ENCODE data around the gene HTD2. TPM values are rescaled to one million over a fixed set of nuclear protein-coding genes. Genes with fewer than 3 reads are reported as not detected.

HTD2 gene
- polyA plus RNA-seq, 3 donors = 1.2 to 7.8 (median 3.2) TPM

DNA sequence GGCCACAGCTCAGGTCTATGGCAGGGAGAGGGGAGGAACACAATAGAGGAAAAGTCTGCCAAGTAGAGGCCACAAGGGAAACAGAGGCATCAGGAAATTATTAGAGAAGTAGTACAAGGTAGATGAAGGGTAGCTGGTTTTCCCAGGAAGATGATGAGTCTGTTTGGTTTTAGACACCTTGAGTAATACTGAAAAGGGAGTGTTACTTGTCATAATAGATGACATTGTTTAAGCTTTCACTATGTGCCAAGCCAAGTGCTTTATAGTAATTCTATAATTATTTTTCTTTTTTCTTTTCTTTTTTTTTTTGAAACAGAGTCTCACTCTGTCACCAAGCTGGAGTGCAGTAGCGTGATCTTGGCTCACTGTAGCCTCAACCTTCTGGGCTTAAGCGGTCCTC is 40.0 kb downstream of the HTD2 start:
- WGBS, 3 donors = 82 to 100% (median 95%) methylated on average over 2 of the region's 2 CpGs
- H3K27ac ChIP-seq (ENCODE audit: low read depth, low read length) = no peak overlapping the region

DNA sequence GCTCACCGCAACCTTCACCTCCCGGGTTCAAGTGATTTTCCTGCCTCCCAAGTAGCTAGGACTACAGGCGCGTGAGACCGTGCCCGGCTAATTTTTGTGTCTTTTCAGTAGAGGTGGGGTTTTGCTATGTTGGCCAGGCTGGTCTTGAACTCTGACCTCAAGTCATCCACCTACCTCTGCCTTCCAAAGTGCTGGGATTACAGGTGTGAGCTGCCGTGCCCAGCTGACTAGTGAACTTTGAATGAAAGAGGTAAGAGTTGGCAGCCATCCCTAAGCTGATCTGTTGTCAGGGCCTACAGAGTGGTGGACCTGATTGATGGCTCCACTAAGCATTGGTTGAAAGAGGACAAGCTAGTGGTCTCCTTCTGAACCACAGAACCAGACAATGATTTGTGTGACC is 41.7 kb downstream of the HTD2 start:
- no peak overlapping the region for H3K27ac ChIP-seq (ENCODE audit: low read depth, low read length)
- 89 to 97% (median 96%) methylated on average over 7 of the region's 7 CpGs for WGBS, 3 donors

GRCh38 chr3:58349792-58350626 is 43.7 kb downstream of the HTD2 start:
- WGBS, 3 donors = 65 to 67% (median 66%) methylated on average over 7 of the region's 7 CpGs
- no peak overlapping the region for H3K27ac ChIP-seq (ENCODE audit: low read depth, low read length)

DNA sequence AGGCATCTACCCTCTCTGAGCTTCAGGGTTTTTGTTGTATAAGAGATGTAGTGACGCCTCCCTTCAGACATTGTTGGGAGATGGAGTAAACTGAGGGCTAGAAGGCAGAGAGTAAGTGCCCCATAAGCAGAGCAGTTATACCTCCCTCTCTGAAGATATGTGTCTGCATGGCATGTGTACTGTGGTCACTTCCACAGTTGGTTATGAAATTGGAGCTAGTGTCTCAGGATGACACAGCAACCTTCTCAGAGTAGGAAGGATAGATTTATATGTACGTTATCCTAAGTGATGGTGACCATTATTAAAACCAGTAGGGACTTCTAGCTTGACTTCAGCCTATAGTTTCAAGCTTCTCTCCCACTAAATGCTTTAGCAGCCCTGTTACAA is 44.3 kb downstream of the HTD2 start:
- WGBS, 3 donors = 71 to 91% (median 91%) methylated on average over 2 of the region's 2 CpGs
- H3K27ac ChIP-seq (ENCODE audit: low read depth, low read length) = no peak overlapping the region

GRCh38 chr3:58351920-58352319 is 45.6 kb downstream of the HTD2 start:
- no peak overlapping the region for H3K27ac ChIP-seq (ENCODE audit: low read depth, low read length)
- WGBS, 3 donors = 57 to 79% (median 62%) methylated on average over 3 of the region's 3 CpGs

- H3K27ac ChIP-seq (ENCODE audit: low read depth, low read length) = no peak overlapping the region
- 82 to 91% (median 90%) methylated on average over 6 of the region's 6 CpGs for WGBS, 3 donors
Measured at GRCh38 chr3:58352626-58353025, 46.3 kb downstream of the HTD2 start.

DNA sequence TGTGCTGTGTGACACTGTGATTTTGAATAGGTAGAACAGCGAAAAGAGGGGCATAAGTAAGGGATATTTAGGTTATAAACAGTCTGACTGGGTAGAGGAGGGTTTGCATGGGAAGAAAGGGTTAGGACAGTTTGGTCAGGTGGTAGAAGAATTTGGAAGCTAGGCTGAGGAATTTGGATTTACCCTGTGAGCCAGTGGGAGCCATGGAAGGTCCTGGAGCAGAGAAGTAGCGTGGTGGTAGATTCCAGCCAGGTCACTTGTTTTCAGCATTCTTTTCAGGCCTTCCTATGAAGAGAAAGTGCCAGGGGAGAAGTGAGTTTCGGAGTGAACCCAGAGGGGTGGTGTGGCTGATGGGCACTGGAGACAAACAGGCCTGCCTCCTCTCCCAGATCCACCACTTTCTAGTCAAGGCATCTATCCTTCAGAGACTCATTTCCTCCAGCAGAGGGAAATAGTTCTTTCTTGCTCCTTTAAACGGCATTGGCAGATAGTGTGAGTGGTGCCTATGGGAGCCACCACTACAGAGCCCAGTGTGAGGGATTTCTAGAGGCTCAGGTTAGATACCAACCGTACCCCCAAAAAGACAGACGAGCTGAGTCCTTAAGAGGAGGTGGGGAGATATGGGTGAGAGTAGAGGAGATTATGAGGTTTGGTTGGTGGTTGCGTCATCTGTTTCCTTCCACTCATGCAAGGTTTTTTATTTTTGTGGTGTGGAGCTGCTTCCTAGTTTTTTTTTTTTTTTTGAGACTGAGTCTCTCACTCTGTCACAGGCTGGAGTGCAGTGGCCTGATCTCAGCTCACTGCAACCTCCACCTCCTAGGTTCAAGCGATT is 47.6 kb downstream of the HTD2 start:
- no peak overlapping the region for H3K27ac ChIP-seq (ENCODE audit: low read depth, low read length)
- WGBS, 3 donors = 66 to 90% (median 74%) methylated on average over 8 of the region's 8 CpGs

- 63 to 88% (median 67%) methylated on average over 8 of the region's 8 CpGs for WGBS, 3 donors
- no peak overlapping the region for H3K27ac ChIP-seq (ENCODE audit: low read depth, low read length)
Measured at GRCh38 chr3:58355179-58355578, 48.9 kb downstream of the HTD2 start.

DNA sequence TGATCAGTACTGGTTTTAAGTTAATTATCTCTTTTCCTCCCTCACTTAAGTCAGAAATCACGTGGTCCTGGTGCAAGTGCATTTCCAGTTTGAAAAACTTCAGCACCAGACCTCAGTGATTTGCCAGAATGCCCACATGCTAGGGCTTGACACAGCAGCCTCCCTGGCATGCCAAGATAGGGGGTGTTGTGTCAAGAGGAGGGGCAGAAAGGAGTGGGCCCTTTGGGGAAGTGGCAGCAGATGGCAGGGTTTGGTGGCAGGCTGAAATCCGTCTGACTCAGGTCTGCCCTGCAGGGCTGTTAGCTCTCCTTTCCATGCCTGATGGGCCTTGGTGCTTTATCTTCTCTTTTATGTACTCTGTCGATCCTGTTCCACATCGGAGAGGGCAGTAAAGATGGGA is 49.7 kb downstream of the HTD2 start:
- WGBS, 3 donors = 35 to 52% (median 36%) methylated on average over 4 of the region's 4 CpGs
- H3K27ac ChIP-seq (ENCODE audit: low read depth, low read length) = no peak overlapping the region

DNA sequence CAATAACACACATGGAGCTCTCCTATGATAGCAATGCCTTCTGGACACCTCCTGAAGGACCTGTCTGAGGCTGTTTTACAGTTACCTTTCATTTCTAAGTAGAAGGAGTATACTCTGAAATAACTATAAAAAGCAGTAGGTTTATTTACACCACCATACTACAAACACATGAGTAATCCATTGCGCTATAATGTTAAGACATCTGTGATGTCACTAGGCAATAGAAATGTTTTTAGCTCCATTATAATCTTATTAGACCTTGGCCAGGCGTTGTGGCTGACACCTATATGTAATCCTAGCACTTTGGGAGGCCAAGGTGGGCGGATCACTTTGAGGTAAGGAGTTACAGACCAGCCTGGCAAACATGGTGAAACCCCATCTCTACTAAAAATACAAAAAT is 51.1 kb downstream of the HTD2 start:
- 94 to 97% (median 96%) methylated on average over 3 of the region's 3 CpGs for WGBS, 3 donors
- H3K27ac ChIP-seq (ENCODE audit: low read depth, low read length) = no peak overlapping the region

DNA sequence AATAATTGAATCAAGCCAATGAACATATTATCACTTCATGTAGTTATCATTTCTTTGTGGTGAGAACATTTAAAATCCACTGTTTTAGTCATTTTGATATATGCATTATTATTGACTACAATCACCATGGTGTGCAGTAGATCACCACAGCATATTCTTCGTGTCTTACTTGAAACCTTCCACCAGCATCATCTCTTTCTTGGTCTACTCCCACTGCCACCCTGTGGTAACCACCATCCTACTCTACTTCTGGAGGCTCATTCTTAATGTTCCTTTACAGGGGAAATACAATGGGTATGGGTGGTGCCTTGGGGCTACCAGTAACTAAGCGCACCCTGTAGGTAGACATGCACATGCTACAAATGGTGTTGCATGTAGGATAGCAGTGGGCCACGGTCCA is 51.8 kb downstream of the HTD2 start:
- H3K27ac ChIP-seq (ENCODE audit: low read depth, low read length) = no peak overlapping the region
- 92 to 98% (median 95%) methylated on average over 3 of the region's 3 CpGs for WGBS, 3 donors

DNA sequence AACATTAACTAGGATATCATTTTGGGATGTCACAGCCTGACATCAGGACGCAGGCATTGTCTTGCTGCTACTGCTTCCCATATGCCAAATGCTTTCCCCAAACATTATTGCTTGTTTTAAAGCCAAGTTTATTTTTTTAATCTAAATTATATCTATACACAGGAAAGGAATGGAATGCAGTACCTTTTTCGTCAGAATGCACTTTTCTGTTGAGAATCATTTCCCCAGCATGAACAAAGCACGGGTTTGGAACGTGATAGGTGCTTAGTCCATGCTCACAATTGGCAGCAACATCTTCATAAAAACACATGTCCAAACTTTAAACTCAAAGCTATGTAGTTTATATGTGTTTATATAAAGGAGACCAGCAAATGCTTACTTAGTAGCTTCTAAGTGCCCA is 52.5 kb downstream of the HTD2 start:
- 86 to 89% (median 89%) methylated on average over 4 of the region's 4 CpGs for WGBS, 3 donors
- no peak overlapping the region for H3K27ac ChIP-seq (ENCODE audit: low read depth, low read length)

DNA sequence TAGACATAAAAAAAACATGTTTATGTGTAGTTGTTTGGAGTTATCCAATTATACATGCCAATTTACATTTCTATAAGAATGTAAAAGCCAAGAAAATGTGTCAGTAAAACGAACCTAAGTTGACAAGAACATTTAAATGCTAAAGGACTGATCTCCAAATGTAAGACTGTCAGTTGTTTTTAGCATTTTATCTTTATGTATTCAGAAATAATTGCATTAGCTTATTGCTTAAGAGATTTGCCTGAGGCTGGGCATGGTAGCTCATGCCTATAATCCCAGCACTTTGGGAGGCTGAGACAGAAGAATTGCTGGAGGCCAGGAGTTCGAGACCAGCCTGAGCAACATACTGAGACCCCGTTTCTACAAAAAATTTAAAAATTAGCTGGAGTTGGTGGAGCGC is 53.3 kb downstream of the HTD2 start:
- 93 to 98% (median 96%) methylated on average over 4 of the region's 4 CpGs for WGBS, 3 donors
- H3K27ac ChIP-seq (ENCODE audit: low read depth, low read length) = no peak overlapping the region

GRCh38 chr3:58361866-58362265 is 55.5 kb downstream of the HTD2 start:
- H3K27ac ChIP-seq (ENCODE audit: low read depth, low read length) = no peak overlapping the region

DNA sequence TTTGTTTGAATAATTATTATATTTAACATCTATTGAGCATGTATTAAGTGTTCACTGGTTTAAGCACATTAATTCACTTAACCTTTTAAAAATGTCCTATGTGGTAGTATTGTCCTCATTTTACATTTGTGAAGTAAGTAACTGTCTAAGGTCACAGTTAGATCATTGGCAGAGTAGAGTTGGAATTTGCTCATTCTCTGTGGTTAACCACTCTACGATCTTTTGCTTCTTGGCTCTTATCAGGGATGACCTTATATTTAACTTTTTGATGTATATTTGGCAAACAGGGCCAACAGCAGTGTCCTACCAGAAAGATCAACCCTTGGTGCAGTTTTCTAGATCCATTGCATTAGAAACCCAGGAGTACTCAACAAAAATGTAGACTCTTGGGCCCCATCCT is 60.4 kb downstream of the HTD2 start:
- no peak overlapping the region for H3K27ac ChIP-seq (ENCODE audit: low read depth, low read length)
- 41 to 88% (median 55%) methylated on average over 1 of the region's 1 CpG for WGBS, 3 donors

DNA sequence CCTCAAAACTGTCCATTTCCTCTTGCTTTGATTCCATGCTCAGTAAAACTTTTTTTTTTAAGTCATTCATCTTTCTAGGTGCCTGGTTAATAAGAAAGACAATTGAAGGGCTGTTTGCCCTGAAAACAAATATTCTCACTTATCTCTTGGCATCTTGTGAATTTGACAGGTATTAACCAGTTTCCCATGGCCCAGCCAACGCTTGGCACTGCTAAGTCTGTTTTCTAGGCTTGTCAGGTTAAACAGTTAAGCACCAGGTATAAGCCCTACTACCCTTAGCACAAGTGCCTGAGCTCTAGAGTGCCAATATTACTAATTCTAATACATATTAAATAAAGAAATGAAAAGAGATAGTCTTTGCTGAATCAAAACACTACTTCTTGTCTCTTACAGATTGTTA is 62.7 kb downstream of the HTD2 start:
- WGBS, 3 donors = 33 to 92% (median 81%) methylated on average over 1 of the region's 1 CpG
- H3K27ac ChIP-seq (ENCODE audit: low read depth, low read length) = no peak overlapping the region

Measured in adipose tissue (tissue), 3 donors.